HuH-7 (cell line): ENCODE data around the gene KCTD17.
"Not testable (repeated sequence)": the region's sequence is repeated elsewhere in the genome, so short reads cannot be mapped to it uniquely, and the experiment has no call there.

Experiments
- DNase-seq: peaks from one replicate; pipeline ENCODE4 v3.0.0; 2011; ENCODE audit warnings: low spot score

Gene KCTD17

GRCh38 chr22:37061611-37062375 lies 10.3 kb downstream of the KCTD17 start:
- DNase-seq, result no peak

GRCh38 chr22:37062376-37062675 lies 10.8 kb downstream of the KCTD17 start:
- no peak for DNase-seq

GRCh38 chr22:37062702-37063381 lies 11.3 kb downstream of the KCTD17 start:
- DNase-seq, result no peak

- DNase-seq, result no peak
Measured at GRCh38 chr22:37063431-37064420, 12.2 kb downstream of the KCTD17 start.

DNA sequence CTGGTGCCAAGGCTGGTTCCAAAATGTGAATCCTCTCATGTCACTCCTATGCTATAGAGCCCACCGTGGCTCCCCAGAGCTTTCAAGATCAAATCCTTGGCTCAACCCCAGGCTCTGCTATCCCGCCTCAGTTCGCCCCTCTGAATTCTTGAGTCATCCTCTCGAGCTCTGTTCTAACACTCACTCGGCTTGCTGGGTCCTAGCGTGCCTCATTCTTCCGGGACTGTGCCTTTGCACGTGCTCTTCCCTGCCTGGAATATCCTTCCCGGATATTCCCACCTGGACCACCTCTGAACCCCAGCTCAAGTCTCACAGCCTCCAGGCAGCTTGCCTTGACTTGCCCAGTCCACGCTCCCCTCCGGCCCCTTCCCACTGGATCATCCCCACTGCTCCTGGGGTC lies 13.0 kb downstream of the KCTD17 start:
- DNase-seq, result no peak

DNA sequence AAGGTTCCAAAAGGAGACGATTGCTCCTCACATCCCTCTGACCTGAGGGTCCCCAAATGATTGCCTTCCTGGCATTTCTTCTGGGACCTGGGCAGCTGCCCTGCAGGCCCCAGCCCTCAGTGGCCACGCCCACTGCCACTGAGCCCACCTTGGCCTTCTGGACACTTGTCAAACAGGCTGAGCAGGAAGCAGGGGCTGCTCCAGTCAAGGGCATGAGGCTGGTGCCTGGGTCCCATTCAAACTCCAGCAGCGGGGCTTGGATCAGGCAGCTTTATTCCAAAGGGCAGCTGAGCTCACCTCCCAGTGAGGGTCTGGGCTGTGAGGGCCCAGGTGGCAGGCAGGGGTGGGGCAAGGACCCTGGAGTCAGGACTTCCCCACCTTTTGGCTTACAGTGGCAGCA lies 13.6 kb downstream of the KCTD17 start:
- DNase-seq, result no peak

- no peak for DNase-seq
Measured at GRCh38 chr22:37065961-37066360, 14.4 kb downstream of the KCTD17 start.

GRCh38 chr22:37067428-37067827 lies 15.9 kb downstream of the KCTD17 start:
- DNase-seq, result no peak

DNA sequence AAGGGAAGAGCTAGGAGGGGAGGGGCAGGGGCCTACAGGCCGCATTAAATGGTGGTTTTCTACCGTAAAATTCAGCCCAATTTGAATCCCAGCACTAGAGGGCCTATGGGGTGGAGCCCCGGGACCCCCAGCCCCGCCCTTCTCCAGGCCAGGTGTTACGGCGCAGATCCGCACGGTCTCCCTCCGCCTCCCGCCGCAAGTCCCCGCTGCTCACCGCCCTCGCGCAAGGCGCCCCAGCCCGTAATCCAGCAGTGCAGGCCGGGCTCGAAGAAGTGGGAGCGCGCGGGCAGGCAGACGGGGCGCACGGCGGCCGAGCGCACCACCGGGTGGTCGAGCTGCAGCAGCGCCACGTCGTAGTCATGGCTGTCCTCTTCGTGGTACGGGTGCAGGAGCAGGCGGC lies 17.3 kb downstream of the KCTD17 start:
- no peak for DNase-seq

- no peak for DNase-seq
Measured at GRCh38 chr22:37069319-37069718, 17.8 kb downstream of the KCTD17 start.

DNA sequence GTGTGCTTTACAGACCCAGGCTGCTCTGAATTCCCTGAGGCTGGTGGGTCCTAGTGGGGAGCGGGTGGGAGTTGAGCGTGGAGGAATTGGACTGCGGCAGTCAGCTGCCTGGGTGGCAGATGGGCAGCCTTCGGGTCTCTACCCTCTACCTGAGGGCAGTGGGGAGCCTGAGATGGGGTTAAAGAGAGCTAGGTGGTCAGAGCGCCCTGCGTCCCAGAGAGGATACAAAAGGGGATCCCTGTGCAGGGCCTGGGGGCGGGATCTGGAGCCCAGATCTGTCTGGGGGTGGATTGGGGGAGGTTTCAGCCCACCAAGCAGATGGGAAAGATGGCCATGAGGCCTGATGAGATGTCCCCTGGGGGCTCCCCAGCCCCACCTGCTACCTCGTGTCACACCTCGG lies 18.2 kb downstream of the KCTD17 start:
- DNase-seq, result no peak

GRCh38 chr22:37070334-37070733 lies 18.8 kb downstream of the KCTD17 start:
- no peak for DNase-seq

GRCh38 chr22:37070744-37071143 lies 19.2 kb downstream of the KCTD17 start:
- no peak for DNase-seq

DNA sequence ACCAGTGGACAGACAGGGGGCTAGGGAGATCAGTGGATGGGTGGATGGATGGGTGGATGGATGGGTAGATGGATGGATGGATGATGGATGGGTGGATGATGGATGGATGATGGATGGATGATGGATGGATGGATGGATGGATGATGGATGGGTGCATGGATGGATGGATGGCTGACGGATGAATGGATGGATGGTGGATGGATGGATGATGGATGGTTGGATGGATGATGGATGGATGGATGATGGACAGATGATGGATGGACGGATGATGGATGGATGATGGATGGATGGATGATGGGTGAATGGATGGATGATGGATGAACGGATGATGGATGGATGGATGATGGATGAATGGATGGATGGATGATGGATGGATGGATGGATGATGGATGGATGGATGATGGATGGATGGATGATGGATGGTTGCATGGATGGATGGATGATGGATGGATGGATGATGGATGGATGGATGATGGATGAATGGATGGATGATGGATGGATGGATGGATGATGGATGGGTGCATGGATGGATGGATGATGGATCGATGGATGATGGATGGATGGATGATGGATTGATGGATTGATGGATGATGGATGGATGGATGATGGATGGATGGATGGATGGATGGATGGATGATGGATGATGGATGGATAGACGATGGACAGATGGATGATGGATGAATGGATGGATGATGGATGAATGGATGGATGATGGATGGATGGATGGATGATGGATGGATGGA lies 20.5 kb downstream of the KCTD17 start:
- DNase-seq, result not testable (repeated sequence)

DNA sequence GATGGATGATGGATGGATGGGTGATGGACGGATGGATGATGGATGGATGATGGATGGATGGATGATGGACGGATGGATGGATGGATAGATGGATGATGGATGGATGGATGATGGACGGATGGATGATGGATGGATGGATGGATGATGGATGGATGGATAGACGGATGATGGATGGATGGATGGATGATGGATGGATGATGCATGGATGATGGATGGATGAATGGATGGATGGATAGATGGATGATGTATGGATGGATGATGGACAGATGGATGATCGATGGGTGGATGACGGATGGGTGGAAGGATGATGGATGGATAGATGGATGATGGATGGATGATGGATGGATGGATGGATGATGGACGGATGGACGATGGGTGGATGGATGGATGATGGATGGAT lies 21.1 kb downstream of the KCTD17 start:
- DNase-seq, result no peak

DNA sequence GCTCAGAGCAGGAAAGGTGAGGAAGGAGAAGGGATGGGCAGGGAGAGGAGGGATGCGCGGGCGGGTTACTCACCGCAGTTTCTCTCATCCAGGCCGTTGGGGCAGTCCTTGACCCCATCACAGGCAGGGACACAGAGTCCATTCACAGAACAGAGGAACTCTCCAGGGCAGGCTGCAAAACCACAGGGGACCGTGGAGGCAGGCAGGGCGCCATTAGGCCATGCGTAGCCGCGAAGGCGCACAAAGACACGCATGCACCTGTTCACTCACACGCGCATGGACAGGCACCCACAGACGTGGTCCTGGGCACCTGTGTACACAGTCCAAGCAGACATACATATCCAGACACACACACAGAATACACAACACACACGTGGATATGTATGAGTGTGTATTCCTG lies 23.0 kb downstream of the KCTD17 start:
- no peak for DNase-seq

DNA sequence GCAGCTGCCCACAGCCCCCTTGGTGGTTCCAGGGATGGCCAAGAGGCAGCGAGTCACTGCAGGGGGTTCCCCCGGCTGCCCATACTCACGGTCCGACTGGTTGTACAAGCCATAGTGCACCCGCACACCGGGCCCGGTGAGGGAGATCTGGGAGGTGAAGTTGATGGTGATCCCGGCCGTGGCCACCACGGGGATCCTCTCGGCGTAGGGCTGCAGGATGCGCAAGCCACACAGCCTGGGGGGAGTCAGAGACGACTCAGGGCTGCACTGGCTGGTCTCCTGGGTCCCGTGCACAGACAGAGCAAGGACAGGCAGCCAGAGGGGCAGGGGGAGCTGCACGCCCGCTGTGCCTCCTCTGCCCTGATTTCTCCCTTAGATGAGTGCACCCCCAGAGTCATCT lies 23.5 kb downstream of the KCTD17 start:
- DNase-seq, result no peak

- DNase-seq, result no peak
Measured at GRCh38 chr22:37075822-37076433, 24.4 kb downstream of the KCTD17 start.

DNA sequence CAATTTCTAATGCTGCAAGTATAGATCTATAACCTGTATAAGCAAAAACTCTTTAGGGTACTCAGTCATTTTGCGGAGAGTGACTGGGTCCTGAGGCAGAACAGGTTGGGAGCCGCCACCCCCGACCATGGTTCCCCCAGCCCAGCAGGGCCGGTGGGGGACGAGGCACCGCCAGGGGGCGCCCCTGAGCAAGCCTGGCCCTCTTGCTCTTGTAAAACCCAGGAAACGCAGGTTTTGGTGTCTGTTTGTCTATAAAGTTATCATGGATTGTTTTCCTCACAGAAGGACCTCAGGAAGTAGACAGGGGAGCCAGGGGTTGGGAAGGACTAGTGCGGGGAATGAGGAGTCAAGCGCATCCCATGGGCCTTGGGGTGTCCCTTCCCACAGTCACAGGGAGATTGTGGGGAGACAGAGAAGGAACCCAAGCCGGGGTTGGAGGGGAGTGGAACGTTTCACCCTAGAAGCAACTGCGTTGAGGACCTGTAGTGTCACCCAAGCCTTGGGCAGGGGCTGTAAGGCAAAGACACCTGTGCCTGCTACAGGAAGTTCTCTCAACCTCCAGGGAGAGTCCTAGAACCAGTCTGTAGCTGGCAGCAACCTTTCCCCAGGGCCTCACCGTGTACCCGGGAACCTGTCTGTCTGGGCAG lies 26.4 kb downstream of the KCTD17 start:
- peak; percentile 97 for DNase-seq

DNA sequence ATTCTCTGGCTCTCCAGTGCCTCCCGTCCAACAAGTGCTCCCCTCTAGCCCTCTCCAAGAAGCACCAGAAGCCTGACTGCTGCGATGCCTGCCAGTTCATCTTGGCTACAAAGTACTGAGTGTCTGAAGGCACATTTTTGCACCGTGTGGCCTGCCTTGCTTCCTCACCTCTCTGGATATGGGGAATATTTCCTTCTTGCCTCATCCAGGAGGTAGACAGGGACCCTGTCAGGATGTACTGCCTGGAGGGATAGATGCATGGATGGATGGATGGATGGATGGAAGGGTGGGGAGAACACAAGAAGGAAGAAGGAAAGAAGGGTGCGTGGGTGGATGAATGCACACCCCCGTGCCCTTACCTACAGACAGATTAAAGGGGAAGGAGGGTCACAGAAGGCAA lies 27.6 kb downstream of the KCTD17 start:
- no peak for DNase-seq

- no peak for DNase-seq
Measured at GRCh38 chr22:37079668-37080171, 28.2 kb downstream of the KCTD17 start.
